Astrocyte (in vitro differentiated cells and primary cell): ENCODE data around the gene GORASP2. TPM values are rescaled to one million over a fixed set of nuclear protein-coding genes. Genes with fewer than 3 reads are reported as not detected.

Experiments
- DNase-seq: peaks from one replicate; pipeline ENCODE4 v3.0.0-alpha.2; 2010; ENCODE audit warnings: low read depth
- FAIRE-seq: peaks from 2 replicates; lab custom pipeline; 2011; peaks lifted over from hg19 to GRCh38; lab: Jason Lieb, UNC
- H2AFZ ChIP-seq: 2 replicates; pipeline ENCODE4 v1.6.0; 2012; ENCODE audit warnings: low read depth, low read length, inconsistent platforms
- H3K27ac ChIP-seq: 2 replicates; pipeline ENCODE4 v1.5.1; 2011; ENCODE audit warnings: low read depth, low read length, inconsistent platforms
- H3K27me3 ChIP-seq: 2 replicates; pipeline ENCODE4 v1.6.0; 2011; ENCODE audit warnings: low read length, inconsistent platforms; ENCODE audit not compliant: insufficient read depth
- H3K36me3 ChIP-seq: 2 replicates; pipeline ENCODE4 v1.5.1; 2011; ENCODE audit warnings: low read length, inconsistent platforms; ENCODE audit not compliant: insufficient read depth
- H3K4me1 ChIP-seq: 2 replicates; pipeline ENCODE4 v1.5.1; 2011; ENCODE audit warnings: low read length, inconsistent platforms; ENCODE audit not compliant: insufficient read depth
- H3K4me2 ChIP-seq: 2 replicates; pipeline ENCODE4 v1.6.0; 2012; ENCODE audit warnings: low read length, inconsistent platforms
- H3K4me3 ChIP-seq: 2 replicates; pipeline ENCODE4 v1.5.1; 2011; ENCODE audit warnings: low read depth, mild to moderate bottlenecking, low read length, inconsistent platforms; ENCODE audit not compliant: insufficient read depth
- H3K79me2 ChIP-seq: 2 replicates; pipeline ENCODE4 v1.6.0; 2012; ENCODE audit warnings: mild to moderate bottlenecking, low read length, inconsistent platforms; ENCODE audit not compliant: insufficient read depth
- H3K9ac ChIP-seq: 2 replicates; pipeline ENCODE4 v1.6.0; 2012; ENCODE audit warnings: mild to moderate bottlenecking, low read length, inconsistent platforms
- H3K9me3 ChIP-seq: 2 replicates; pipeline ENCODE4 v1.5.1; 2012; ENCODE audit warnings: low read depth, mild to moderate bottlenecking, low read length, inconsistent platforms; ENCODE audit not compliant: insufficient read depth
- H4K20me1 ChIP-seq: 2 replicates; pipeline ENCODE4 v1.6.0; 2012; ENCODE audit warnings: low read length, inconsistent platforms; ENCODE audit not compliant: insufficient read depth
- H3K27ac Mint-ChIP-seq: one replicate; pipeline ENCODE4 v1.8.0; 2021; ENCODE audit warnings: mild to moderate bottlenecking, mixed read lengths; ENCODE audit not compliant: unreplicated experiment
- H3K27me3 Mint-ChIP-seq: one replicate; pipeline ENCODE4 v1.8.0; 2021; ENCODE audit warnings: low read depth, mixed read lengths; ENCODE audit not compliant: unreplicated experiment
- H3K36me3 Mint-ChIP-seq: one replicate; pipeline ENCODE4 v1.8.0; 2021; ENCODE audit warnings: low read depth, mixed read lengths; ENCODE audit not compliant: unreplicated experiment
- H3K4me1 Mint-ChIP-seq: one replicate; pipeline ENCODE4 v1.8.0; 2021; ENCODE audit warnings: low read depth, mixed read lengths; ENCODE audit not compliant: unreplicated experiment
- H3K4me3 Mint-ChIP-seq: one replicate; pipeline ENCODE4 v1.8.0; 2021; ENCODE audit warnings: mild to moderate bottlenecking, moderate library complexity, mixed read lengths; ENCODE audit not compliant: unreplicated experiment
- H3K9me3 Mint-ChIP-seq: one replicate; pipeline ENCODE4 v1.8.0; 2021; ENCODE audit warnings: mild to moderate bottlenecking, mixed read lengths; ENCODE audit not compliant: unreplicated experiment
- EZH2 ChIP-seq: IDR thresholded peaks from 2 replicates; pipeline ENCODE4 v1.6.1; 2012; ENCODE audit warnings: mild to moderate bottlenecking, low read length, inconsistent platforms; ENCODE audit not compliant: insufficient read depth
- total RNA-seq: library from RNA; stranded (reverse); gene quantifications from 2 replicates; pipeline ENCODE4 v1.2.1, GENCODE V29; 2021
- TF ChIP-seq, protein P1 (sequence below): IDR thresholded peaks from 2 replicates; pipeline ENCODE4 v1.5.1; 2011; ENCODE audit warnings: low read depth, mild to moderate bottlenecking, inconsistent platforms, low read length, moderate library complexity; ENCODE audit not compliant: insufficient read depth

GORASP2 gene
- total RNA-seq, 1 donor from 2014 or later, result 116 TPM

DNA sequence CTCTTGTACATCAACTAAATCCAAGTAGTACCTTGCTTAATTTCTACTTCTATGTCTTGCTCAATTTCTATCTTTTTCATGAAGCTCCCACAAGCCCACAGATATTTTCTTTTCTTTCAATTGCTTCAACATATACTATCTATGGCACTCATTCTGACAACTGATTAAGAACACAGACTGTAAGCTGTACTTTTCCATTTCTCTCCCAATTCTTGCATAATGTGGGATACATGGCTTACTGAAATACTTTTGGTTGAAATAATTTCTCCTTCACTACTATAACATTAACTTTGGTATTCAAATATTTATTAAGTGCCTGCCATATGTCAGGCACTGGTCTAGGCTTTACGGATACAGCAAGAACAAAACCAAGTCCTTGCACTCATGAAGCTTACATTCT is 84.8 kb downstream of the GORASP2 start:
- Histone ChIP-seq H4K20me1 (no peaks in the 10 kb centered on the region), H3K79me2 (no peaks in the 10 kb centered on the region), H3K27me3 (no peaks in the 10 kb centered on the region), H3K4me3 (no peak overlapping the region), H3K9ac (no peak overlapping the region), H3K9me3 (no peaks in the 10 kb centered on the region), H3K27ac (no peak overlapping the region), H2AFZ (no peak overlapping the region), H3K36me3 (peaks cover 9% of the 10 kb centered on the region), H3K4me1 (no peaks in the 10 kb centered on the region), H3K4me2 (no peak overlapping the region)
- H3K4me1 Mint-ChIP-seq, result no peaks in the 10 kb centered on the region
- H3K9me3 Mint-ChIP-seq, result no peaks in the 10 kb centered on the region
- no peak overlapping the region for H3K27ac Mint-ChIP-seq
- FAIRE-seq (no peak), DNase-seq (no peak)
- TF ChIP-seq EZH2, result no peak
- TF ChIP-seq, protein P1, sequence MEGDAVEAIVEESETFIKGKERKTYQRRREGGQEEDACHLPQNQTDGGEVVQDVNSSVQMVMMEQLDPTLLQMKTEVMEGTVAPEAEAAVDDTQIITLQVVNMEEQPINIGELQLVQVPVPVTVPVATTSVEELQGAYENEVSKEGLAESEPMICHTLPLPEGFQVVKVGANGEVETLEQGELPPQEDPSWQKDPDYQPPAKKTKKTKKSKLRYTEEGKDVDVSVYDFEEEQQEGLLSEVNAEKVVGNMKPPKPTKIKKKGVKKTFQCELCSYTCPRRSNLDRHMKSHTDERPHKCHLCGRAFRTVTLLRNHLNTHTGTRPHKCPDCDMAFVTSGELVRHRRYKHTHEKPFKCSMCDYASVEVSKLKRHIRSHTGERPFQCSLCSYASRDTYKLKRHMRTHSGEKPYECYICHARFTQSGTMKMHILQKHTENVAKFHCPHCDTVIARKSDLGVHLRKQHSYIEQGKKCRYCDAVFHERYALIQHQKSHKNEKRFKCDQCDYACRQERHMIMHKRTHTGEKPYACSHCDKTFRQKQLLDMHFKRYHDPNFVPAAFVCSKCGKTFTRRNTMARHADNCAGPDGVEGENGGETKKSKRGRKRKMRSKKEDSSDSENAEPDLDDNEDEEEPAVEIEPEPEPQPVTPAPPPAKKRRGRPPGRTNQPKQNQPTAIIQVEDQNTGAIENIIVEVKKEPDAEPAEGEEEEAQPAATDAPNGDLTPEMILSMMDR, result no peak
- no peaks in the 10 kb centered on the region for H3K27me3 Mint-ChIP-seq
- no peak overlapping the region for H3K4me3 Mint-ChIP-seq
- peaks cover 15% of the 10 kb centered on the region for H3K36me3 Mint-ChIP-seq

DNA sequence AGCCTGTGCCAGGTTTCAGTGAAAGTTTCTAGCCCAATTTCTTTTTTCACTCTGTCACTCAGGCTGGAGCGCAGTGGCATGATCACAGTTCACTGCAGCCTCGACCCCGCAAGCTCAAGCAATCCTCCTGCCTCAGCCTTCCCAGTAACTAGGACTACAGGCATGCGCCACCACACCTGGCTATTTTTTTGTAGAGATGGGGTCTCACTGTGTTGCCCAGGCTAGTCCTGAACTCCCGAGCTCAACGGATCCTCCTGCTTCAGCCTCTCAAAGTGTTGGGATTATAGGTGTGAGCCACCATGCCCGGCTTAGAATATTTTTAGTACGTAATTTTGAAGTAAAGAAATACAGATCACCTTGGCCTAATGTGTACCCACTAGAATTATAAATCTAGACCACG is 87.1 kb downstream of the GORASP2 start:
- Mint-ChIP-seq H3K27me3 (no peaks in the 10 kb centered on the region), H3K27ac (no peak overlapping the region), H3K4me3 (no peak overlapping the region), H3K4me1 (peaks cover 5% of the 10 kb centered on the region), H3K36me3 (peaks cover 8% of the 10 kb centered on the region), H3K9me3 (no peaks in the 10 kb centered on the region)
- Histone ChIP-seq H3K9me3 (no peaks in the 10 kb centered on the region), H4K20me1 (peaks cover 4% of the 10 kb centered on the region), H3K27ac (no peak overlapping the region), H3K79me2 (no peaks in the 10 kb centered on the region), H3K27me3 (no peaks in the 10 kb centered on the region), H3K36me3 (peaks cover 4% of the 10 kb centered on the region), H3K4me1 (peaks cover under 1% of the 10 kb centered on the region), H3K4me2 (no peak overlapping the region), H3K4me3 (no peak overlapping the region), H2AFZ (no peak overlapping the region), H3K9ac (no peak overlapping the region)
- TF ChIP-seq, protein P1, result no peak
- no peak for TF ChIP-seq EZH2
- DNase-seq (no peak), FAIRE-seq (no peak)

Other genes starting within 250 kb of the GORASP2 start
- 0.11 TPM in 1 of 2 replicates, not detected in the other for gene SP5, start 213.9 kb upstream of the GORASP2 start, total RNA-seq
- 1.7 and 1.9 TPM in 2 replicates for gene ERICH2, start 158.9 kb upstream of the GORASP2 start, total RNA-seq
- 4.5 and 4.7 TPM in 2 replicates for gene GAD1, start 112.4 kb upstream of the GORASP2 start, total RNA-seq
- gene TLK1, start 231.6 kb downstream of the GORASP2 start, total RNA-seq, result 50.1 and 50.2 TPM in 2 replicates